H9 (cell line): ENCODE data around the gene NEURL2. TPM values are rescaled to one million over a fixed set of nuclear protein-coding genes. Genes with fewer than 3 reads are reported as not detected.

Experiments
- DNase-seq: peaks from one replicate; pipeline ENCODE4 v3.0.0-alpha.2; 2017
- H2AFZ ChIP-seq: one replicate; pipeline ENCODE4 v1.6.1; 2013; ENCODE audit warnings: mild to moderate bottlenecking, low read length, control low read depth, moderate library complexity
- H2AK5ac ChIP-seq: 2 replicates; pipeline ENCODE4 v1.6.1; 2013; ENCODE audit warnings: low read length, control low read depth, mixed read lengths; ENCODE audit not compliant: insufficient read length
- H2BK120ac ChIP-seq: one replicate; pipeline ENCODE4 v1.6.1; 2013; ENCODE audit warnings: low read depth, mild to moderate bottlenecking, low read length, control low read depth, inconsistent platforms; ENCODE audit not compliant: poor library complexity, severe bottlenecking
- H2BK12ac ChIP-seq: 2 replicates; pipeline ENCODE4 v1.6.1; 2013; ENCODE audit warnings: low read length, control low read depth, mixed read lengths, low read depth; ENCODE audit not compliant: insufficient read length
- H2BK15ac ChIP-seq: 2 replicates; pipeline ENCODE4 v1.6.1; 2013; ENCODE audit warnings: low read depth, low read length, control low read depth
- H2BK20ac ChIP-seq: one replicate; pipeline ENCODE4 v1.6.1; 2013; ENCODE audit warnings: low read depth, mild to moderate bottlenecking, low read length, control low read depth, inconsistent platforms; ENCODE audit not compliant: poor library complexity, severe bottlenecking
- H2BK5ac ChIP-seq: 2 replicates; pipeline ENCODE4 v1.6.1; 2013; ENCODE audit warnings: low read length, control low read depth, mixed read lengths; ENCODE audit not compliant: insufficient read length
- H3K14ac ChIP-seq: 2 replicates; pipeline ENCODE4 v1.6.1; 2013; ENCODE audit warnings: low read length, control low read depth; ENCODE audit not compliant: insufficient read depth
- H3K18ac ChIP-seq: 2 replicates; pipeline ENCODE4 v1.6.1; 2013; ENCODE audit warnings: low read depth, mild to moderate bottlenecking, mixed read lengths, low read length, control low read depth; ENCODE audit not compliant: insufficient read length
- H3K23ac ChIP-seq: 2 replicates; pipeline ENCODE4 v1.6.1; 2013; ENCODE audit warnings: low read length, control low read depth, mixed read lengths, low read depth; ENCODE audit not compliant: insufficient read length
- H3K23me2 ChIP-seq: 2 replicates; pipeline ENCODE4 v1.6.1; 2013; ENCODE audit warnings: low read depth, mild to moderate bottlenecking, mixed read lengths, low read length, control low read depth; ENCODE audit not compliant: insufficient read length, poor library complexity, severe bottlenecking
- H3K27ac ChIP-seq: 2 replicates; pipeline ENCODE4 v1.5.1; 2013; ENCODE audit warnings: low read length, control low read depth, mixed read lengths, low read depth; ENCODE audit not compliant: insufficient read length
- H3K27me3 ChIP-seq: 2 replicates; pipeline ENCODE4 v1.6.1; 2013; ENCODE audit warnings: low read length, control low read depth, inconsistent platforms; ENCODE audit not compliant: insufficient read depth
- H3K4ac ChIP-seq: 2 replicates; pipeline ENCODE4 v1.6.1; 2013; ENCODE audit warnings: low read depth, mild to moderate bottlenecking, control low read depth, inconsistent platforms, low read length, moderate library complexity
- H3K4me1 ChIP-seq: 2 replicates; pipeline ENCODE4 v1.6.1; 2013; ENCODE audit warnings: low read length, control low read depth, inconsistent platforms; ENCODE audit not compliant: insufficient read depth
- H3K4me2 ChIP-seq: 2 replicates; pipeline ENCODE4 v1.6.1; 2013; ENCODE audit warnings: low read length, control low read depth, mixed read lengths; ENCODE audit not compliant: insufficient read length, insufficient read depth
- H3K56ac ChIP-seq: 2 replicates; pipeline ENCODE4 v1.6.1; 2013; ENCODE audit warnings: low read depth, mild to moderate bottlenecking, mixed read lengths, low read length, control low read depth; ENCODE audit not compliant: insufficient read length
- H3K79me1 ChIP-seq: 2 replicates; pipeline ENCODE4 v1.6.1; 2013; ENCODE audit warnings: low read depth, mild to moderate bottlenecking, moderate library complexity, low read length, control low read depth, inconsistent platforms; ENCODE audit not compliant: insufficient read depth, poor library complexity, severe bottlenecking
- H3K79me2 ChIP-seq: 2 replicates; pipeline ENCODE4 v1.6.1; 2013; ENCODE audit warnings: low read length, control low read depth, inconsistent platforms; ENCODE audit not compliant: insufficient read depth
- H3K9ac ChIP-seq: 2 replicates; pipeline ENCODE4 v1.6.1; 2013; ENCODE audit warnings: low read length, control low read depth, mixed read lengths; ENCODE audit not compliant: insufficient read length; ENCODE audit errors: extremely low read depth
- H3K9me3 ChIP-seq: one replicate; pipeline ENCODE4 v1.6.1; 2013; ENCODE audit warnings: low read depth, low read length, inconsistent platforms; ENCODE audit not compliant: control insufficient read depth
- H3T11ph ChIP-seq: one replicate; pipeline ENCODE4 v1.6.1; 2013; ENCODE audit warnings: mild to moderate bottlenecking, low read length, control low read depth, inconsistent platforms
- H4K20me1 ChIP-seq: one replicate; pipeline ENCODE4 v1.6.1; 2013; ENCODE audit not compliant: control insufficient read depth, insufficient read length, insufficient read depth
- H4K5ac ChIP-seq: 2 replicates; pipeline ENCODE4 v1.6.1; 2013; ENCODE audit warnings: low read depth, mild to moderate bottlenecking, mixed read lengths, low read length, control low read depth; ENCODE audit not compliant: insufficient read length
- H4K8ac ChIP-seq: replicated peaks from 2 replicates; pipeline ENCODE4 v1.6.1; 2013; ENCODE audit warnings: low read length, control low read depth, mixed read lengths, low read depth; ENCODE audit not compliant: insufficient read length
- H4K91ac ChIP-seq: 2 replicates; pipeline ENCODE4 v1.6.1; 2013; ENCODE audit warnings: low read depth, mild to moderate bottlenecking, moderate library complexity, mixed read lengths, low read length, control low read depth; ENCODE audit not compliant: insufficient read length
- H3K27ac Mint-ChIP-seq, 3 experiments: 2 replicates in 2 of 3; 3 replicates in 1 of 3; pipeline ENCODE4 v1.8.0; 2020 to 2021; ENCODE audit warnings: mixed read lengths in 3 of 3, mild to moderate bottlenecking in 1 of 3, moderate library complexity in 1 of 3
- H3K27me3 Mint-ChIP-seq: 2 replicates; pipeline ENCODE4 v1.8.0; 2021; ENCODE audit warnings: low read depth, mild to moderate bottlenecking, moderate library complexity, mixed read lengths
- H3K36me3 Mint-ChIP-seq, 3 experiments: 2 replicates in 2 of 3; 3 replicates in 1 of 3; pipeline ENCODE4 v1.8.0; 2020 to 2021; ENCODE audit warnings: low read depth in 3 of 3, mixed read lengths in 3 of 3; ENCODE audit not compliant: insufficient read depth in 1 of 3
- H3K4me1 Mint-ChIP-seq, 2 experiments: 2 replicates each; pipeline ENCODE4 v1.8.0; 2020; ENCODE audit warnings: mixed read lengths in 2 of 2
- H3K4me3 Mint-ChIP-seq, 2 experiments: 2 replicates in 1 of 2; 3 replicates in 1 of 2; pipeline ENCODE4 v1.8.0; 2020 to 2021; ENCODE audit warnings: mild to moderate bottlenecking in 2 of 2, mixed read lengths in 2 of 2, moderate library complexity in 1 of 2
- H3K9me3 Mint-ChIP-seq, 2 experiments: 2 replicates in 1 of 2; 3 replicates in 1 of 2; pipeline ENCODE4 v1.8.0; 2020; ENCODE audit warnings: mild to moderate bottlenecking in 2 of 2, mixed read lengths in 2 of 2, moderate library complexity in 1 of 2
- WGBS: extraction: QIAGEN DNeasy Blood & Tissue Kit; methylation state at CpG from one replicate; pipeline ENCODE4 v1.1.7; 2013; ENCODE audit warnings: missing lambda C conversion rate, low lambda C conversion rate, mixed read lengths; ENCODE audit not compliant: insufficient read length; ENCODE audit errors: extremely low coverage; 5-methylcytosine and 5-hydroxymethylcytosine counted together
- total RNA-seq: library from RNA; stranded (reverse); gene quantifications from 2 replicates; pipeline ENCODE4 v1.2.1, GENCODE V29; 2021
- TF ChIP-seq, protein P1 (sequence below): fragments of 200-600 bp; sonication (generic); conservative IDR thresholded peaks from 3 replicates; pipeline ENCODE4 v1.8.0; 2021; ENCODE audit warnings: antibody characterized with exemption, mild to moderate bottlenecking

NEURL2 gene
- total RNA-seq, 1 experiment from 2014 or later = 5.4 TPM

DNA sequence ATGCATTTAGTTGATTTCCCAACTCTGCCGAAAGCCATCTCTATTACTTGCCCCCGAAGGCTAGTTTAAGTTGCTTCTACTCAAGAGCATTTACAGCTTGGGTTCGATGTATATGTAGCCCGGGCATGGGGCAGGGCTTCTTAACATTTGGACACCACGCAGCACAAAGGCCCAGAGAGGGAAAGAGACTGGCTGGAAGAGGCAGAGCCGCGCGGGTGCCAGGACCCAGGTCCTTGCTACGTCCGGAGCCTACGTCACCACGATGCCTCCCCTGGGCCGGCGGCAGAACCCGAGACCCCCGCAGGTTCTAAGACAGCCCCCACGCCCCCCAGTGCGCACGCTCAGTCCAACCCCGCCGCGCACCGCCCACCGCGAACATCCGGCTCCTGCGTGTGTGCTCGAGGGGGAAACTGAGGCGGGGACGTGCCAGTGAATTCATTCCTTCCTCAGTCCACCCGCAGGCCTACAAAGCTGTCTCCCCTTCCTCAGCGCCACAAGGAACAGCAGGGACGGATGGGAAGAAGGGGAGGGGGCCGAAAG is 43.1 kb upstream of the NEURL2 start:
- H3K27me3 ChIP-seq = no peaks in the 10 kb centered on the region
- H3K36me3 Mint-ChIP-seq = peaks cover 8 to 21% (median 19%) of the 10 kb centered on the region in 3 experiments; a peak in 6 of 7 replicates
- no peak overlapping the region for H3K23ac ChIP-seq
- H4K5ac ChIP-seq = peak overlapping the region; percentile 6
- no peaks in the 10 kb centered on the region; the same call in 1 of the 2 replicates for H3K27me3 Mint-ChIP-seq
- H2BK5ac ChIP-seq = no peak overlapping the region
- no peaks in the 10 kb centered on the region for H4K20me1 ChIP-seq
- H3K18ac ChIP-seq = peak overlapping the region; percentile 93
- H2AFZ ChIP-seq = no peak overlapping the region
- no peak overlapping the region for H2AK5ac ChIP-seq
- no peak overlapping the region for H2BK12ac ChIP-seq
- no peak overlapping the region for H4K91ac ChIP-seq
- H3K9ac ChIP-seq = peak overlapping the region; percentile 95
- peaks cover 4% of the 10 kb centered on the region; the same call in 1 of the 2 replicates for H3K79me2 ChIP-seq
- peak overlapping the region; percentile 70 for H3K4me2 ChIP-seq
- H3K23me2 ChIP-seq = peaks cover 11% of the 10 kb centered on the region
- no peak overlapping the region for H3T11ph ChIP-seq
- H3K4ac ChIP-seq = no peak overlapping the region
- H2BK15ac ChIP-seq = no peak overlapping the region
- H4K8ac ChIP-seq = no peak overlapping the region
- H3K14ac ChIP-seq = peak overlapping the region; percentile 88
- H3K79me1 ChIP-seq = no peaks in the 10 kb centered on the region
- H3K4me3 Mint-ChIP-seq = peak overlapping the region; percentile 97 to 98
- no CpG with 5 or more reads among the region's 34 CpGs for WGBS
- peaks cover 29 to 32% of the 10 kb centered on the region in 2 experiments for H3K4me1 Mint-ChIP-seq
- peak overlapping the region; percentile 61 for H3K27ac ChIP-seq
- no peak overlapping the region for H2BK20ac ChIP-seq
- no peaks in the 10 kb centered on the region for H3K9me3 ChIP-seq
- DNase-seq = peak; percentile 79
- no peak overlapping the region for H3K56ac ChIP-seq
- peak overlapping the region; percentile 99 to 100 (median 100) for H3K27ac Mint-ChIP-seq
- TF ChIP-seq, protein P1, sequence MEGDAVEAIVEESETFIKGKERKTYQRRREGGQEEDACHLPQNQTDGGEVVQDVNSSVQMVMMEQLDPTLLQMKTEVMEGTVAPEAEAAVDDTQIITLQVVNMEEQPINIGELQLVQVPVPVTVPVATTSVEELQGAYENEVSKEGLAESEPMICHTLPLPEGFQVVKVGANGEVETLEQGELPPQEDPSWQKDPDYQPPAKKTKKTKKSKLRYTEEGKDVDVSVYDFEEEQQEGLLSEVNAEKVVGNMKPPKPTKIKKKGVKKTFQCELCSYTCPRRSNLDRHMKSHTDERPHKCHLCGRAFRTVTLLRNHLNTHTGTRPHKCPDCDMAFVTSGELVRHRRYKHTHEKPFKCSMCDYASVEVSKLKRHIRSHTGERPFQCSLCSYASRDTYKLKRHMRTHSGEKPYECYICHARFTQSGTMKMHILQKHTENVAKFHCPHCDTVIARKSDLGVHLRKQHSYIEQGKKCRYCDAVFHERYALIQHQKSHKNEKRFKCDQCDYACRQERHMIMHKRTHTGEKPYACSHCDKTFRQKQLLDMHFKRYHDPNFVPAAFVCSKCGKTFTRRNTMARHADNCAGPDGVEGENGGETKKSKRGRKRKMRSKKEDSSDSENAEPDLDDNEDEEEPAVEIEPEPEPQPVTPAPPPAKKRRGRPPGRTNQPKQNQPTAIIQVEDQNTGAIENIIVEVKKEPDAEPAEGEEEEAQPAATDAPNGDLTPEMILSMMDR = no peak
- no peak overlapping the region for H2BK120ac ChIP-seq
- H3K9me3 Mint-ChIP-seq = no peaks in the 10 kb centered on the region
- H3K4me1 ChIP-seq = peaks cover 11% of the 10 kb centered on the region
